H1 (cell line): ENCODE results near the gene LDAH. TPM values are rescaled to one million over a fixed set of nuclear protein-coding genes. Genes with fewer than 3 reads are reported as not detected.

Source experiments
- CTCF ChIA-PET: fragments of 300-600 bp; sonication (Branson Sonifier 250); formaldehyde crosslinking; loops from one replicate; lab custom pipeline; 2021; ENCODE audit not compliant: partially characterized antibody; lab: Charles Lee
- POLR2A ChIA-PET: fragments of 300-600 bp; sonication (Branson Sonifier 250); formaldehyde crosslinking; loops from one replicate; lab custom pipeline; 2021; ENCODE audit warnings: inconsistent platforms; ENCODE audit not compliant: partially characterized antibody; lab: Charles Lee
- DNase-seq, 2 experiments: peaks; one replicate each; pipeline versions ENCODE4 v3.0.0 to v3.0.0-alpha.2; 2010 to 2022; ENCODE audit warnings: low spot score in 2 of 2, low read depth in 1 of 2, mixed read lengths in 1 of 2
- FAIRE-seq: peaks from 2 replicates; lab custom pipeline; 2011; peaks lifted over from hg19 to GRCh38; lab: Jason Lieb, UNC
- H2AFZ ChIP-seq: 2 replicates; pipeline ENCODE4 v1.8.1; 2012; ENCODE audit warnings: low read length, inconsistent platforms
- H2AK5ac ChIP-seq: 2 replicates; pipeline ENCODE4 v1.6.1; 2013; ENCODE audit warnings: low read depth, low read length
- H2BK120ac ChIP-seq: replicated peaks from 2 replicates; pipeline ENCODE3; 2013; ENCODE audit warnings: low read depth, low read length, inconsistent platforms
- H2BK12ac ChIP-seq: 2 replicates; pipeline ENCODE4 v1.6.1; 2013; ENCODE audit warnings: low read depth, low read length
- H2BK15ac ChIP-seq: 2 replicates; pipeline ENCODE4 v1.6.1; 2013; ENCODE audit warnings: low read length
- H2BK20ac ChIP-seq: 2 replicates; pipeline ENCODE4 v1.6.1; 2013; ENCODE audit warnings: low read length
- H2BK5ac ChIP-seq: 2 replicates; pipeline ENCODE4 v1.6.1; 2013; ENCODE audit warnings: low read depth, low read length
- H3K14ac ChIP-seq: 2 replicates; pipeline ENCODE4 v1.6.1; 2013; ENCODE audit warnings: inconsistent platforms; ENCODE audit not compliant: insufficient read length
- H3K18ac ChIP-seq: 2 replicates; pipeline ENCODE4 v1.6.1; 2013; ENCODE audit warnings: low read length; ENCODE audit errors: extremely low read depth
- H3K23ac ChIP-seq: 2 replicates; pipeline ENCODE4 v1.6.1; 2013; ENCODE audit warnings: inconsistent platforms; ENCODE audit not compliant: insufficient read length
- H3K23me2 ChIP-seq: 2 replicates; pipeline ENCODE4 v1.6.1; 2013; ENCODE audit warnings: low read depth, low read length
- H3K27ac ChIP-seq: 2 replicates; pipeline ENCODE4 v1.6.1; 2011; ENCODE audit warnings: low read depth, low read length, inconsistent platforms
- H3K27me3 ChIP-seq, 4 experiments: replicated peaks in 1 of 4; 1 replicate in 1 of 4; 2 replicates in 3 of 4; pipeline versions ENCODE4 v1.6.1 to v1.8.1; 2011 to 2013; ENCODE audit warnings: low read length in 3 of 4, mild to moderate bottlenecking in 3 of 4, inconsistent platforms in 2 of 4, mixed read lengths in 2 of 4, moderate library complexity in 1 of 4; ENCODE audit not compliant: control insufficient read depth in 3 of 4, insufficient read depth in 3 of 4; ENCODE audit errors: extremely low read depth in 1 of 4
- H3K36me3 ChIP-seq, 4 experiments: 2 replicates each; pipeline versions ENCODE4 v1.6.1 to v1.8.1; 2011 to 2013; ENCODE audit warnings: mild to moderate bottlenecking in 4 of 4, low read length in 3 of 4, moderate library complexity in 2 of 4, control low read depth in 1 of 4, inconsistent platforms in 1 of 4; ENCODE audit not compliant: insufficient read depth in 4 of 4, control insufficient read depth in 2 of 4
- H3K4ac ChIP-seq: replicated peaks from 2 replicates; pipeline ENCODE3; 2013; ENCODE audit warnings: low read length, low read depth, mixed read lengths, inconsistent platforms; ENCODE audit not compliant: insufficient read length
- H3K4me1 ChIP-seq, 4 experiments: replicated peaks in 1 of 4; 1 replicate in 1 of 4; 2 replicates in 3 of 4; pipeline versions ENCODE4 v1.6.1 to v1.8.1; 2011 to 2013; ENCODE audit warnings: low read length in 3 of 4, inconsistent platforms in 2 of 4, mixed read lengths in 1 of 4; ENCODE audit not compliant: insufficient read depth in 4 of 4, control insufficient read depth in 3 of 4
- H3K4me2 ChIP-seq, 2 experiments: 2 replicates each; pipeline versions ENCODE4 v1.6.1 to v1.8.1; 2011 to 2013; ENCODE audit warnings: low read depth in 2 of 2, low read length in 2 of 2, control low read depth in 1 of 2, inconsistent platforms in 1 of 2, mild to moderate bottlenecking in 1 of 2; ENCODE audit not compliant: insufficient read depth in 1 of 2
- H3K4me3 ChIP-seq, 4 experiments: fragments of 200-600, 300-600 bp in 1 of 4; sonication (generic), shearing (Covaris generic), sonication (Bioruptor Twin) in 1 of 4; 2 replicates each; pipeline versions ENCODE4 v1.5.1 to v1.8.1; 2011 to 2016; ENCODE audit warnings: low read length in 4 of 4, low read depth in 3 of 4, control low read depth in 2 of 4, inconsistent platforms in 2 of 4, mild to moderate bottlenecking in 2 of 4, mixed read lengths in 1 of 4, moderate library complexity in 1 of 4; ENCODE audit not compliant: insufficient read depth in 2 of 4; ENCODE audit errors: extremely low read depth in 1 of 4
- H3K56ac ChIP-seq: replicated peaks from 2 replicates; pipeline ENCODE3; 2013; ENCODE audit warnings: low read depth, mild to moderate bottlenecking, mixed read lengths, low read length, inconsistent platforms; ENCODE audit not compliant: insufficient read length
- H3K79me1 ChIP-seq: 2 replicates; pipeline ENCODE4 v1.6.1; 2013; ENCODE audit warnings: low read depth, low read length, control low read depth
- H3K79me2 ChIP-seq, 2 experiments: 2 replicates each; pipeline versions ENCODE4 v1.6.1 to v1.8.1; 2012 to 2013; ENCODE audit warnings: low read length in 2 of 2, mild to moderate bottlenecking in 2 of 2, inconsistent platforms in 1 of 2; ENCODE audit not compliant: insufficient read depth in 2 of 2, control insufficient read depth in 1 of 2
- H3K9ac ChIP-seq, 4 experiments: replicated peaks in 1 of 4; 1 replicate in 1 of 4; 2 replicates in 3 of 4; pipeline versions ENCODE4 v1.6.1 to v1.8.1; 2011 to 2013; ENCODE audit warnings: low read depth in 3 of 4, low read length in 3 of 4, control low read depth in 2 of 4, mild to moderate bottlenecking in 2 of 4, moderate library complexity in 2 of 4, inconsistent platforms in 1 of 4; ENCODE audit errors: extremely low read depth in 1 of 4
- H3K9me3 ChIP-seq, 2 experiments: 2 replicates each; pipeline versions ENCODE4 v1.6.1 to v1.8.1; 2012 to 2013; ENCODE audit warnings: mild to moderate bottlenecking in 2 of 2, moderate library complexity in 2 of 2, control low read depth in 1 of 2, inconsistent platforms in 1 of 2, low read depth in 1 of 2, low read length in 1 of 2, mixed read lengths in 1 of 2; ENCODE audit not compliant: insufficient read depth in 2 of 2
- H4K20me1 ChIP-seq, 2 experiments: replicated peaks in 1 of 2; 2 replicates each; pipeline versions ENCODE3 to v1.8.1; 2011 to 2013; ENCODE audit warnings: inconsistent platforms in 2 of 2, low read length in 2 of 2, mild to moderate bottlenecking in 1 of 2; ENCODE audit not compliant: insufficient read depth in 2 of 2, control insufficient read depth in 1 of 2
- H4K5ac ChIP-seq: 2 replicates; pipeline ENCODE4 v1.6.1; 2013; ENCODE audit warnings: low read length, low read depth, mixed read lengths, inconsistent platforms; ENCODE audit not compliant: insufficient read length
- H4K8ac ChIP-seq: 2 replicates; pipeline ENCODE4 v1.8.0; 2013; ENCODE audit warnings: mild to moderate bottlenecking, moderate library complexity, low read length, inconsistent platforms; ENCODE audit not compliant: insufficient read depth; ENCODE audit errors: extremely low read depth
- H4K91ac ChIP-seq: replicated peaks from 2 replicates; pipeline ENCODE3; 2013; ENCODE audit warnings: low read length, mixed read lengths, inconsistent platforms; ENCODE audit not compliant: insufficient read length
- CBX5 ChIP-seq: fragments of 300-800, 300-1000 bp; sonication (generic); IDR thresholded peaks from 2 replicates; pipeline ENCODE4 v1.7.1; 2016; ENCODE audit warnings: antibody characterized with exemption, low read length, low read depth
- CREB1 ChIP-seq: IDR thresholded peaks from 2 replicates; pipeline ENCODE4 v1.6.1; 2012; ENCODE audit warnings: inconsistent platforms
- CTBP2 ChIP-seq: IDR thresholded peaks from 2 replicates; pipeline ENCODE4 v1.7.0; 2011; ENCODE audit warnings: borderline replicate concordance, mild to moderate bottlenecking, moderate library complexity, mixed read lengths, low read length; ENCODE audit not compliant: insufficient read depth, insufficient read length
- EZH2 ChIP-seq: fragments of 200-600 bp; sonication (generic); IDR thresholded peaks from 2 replicates; pipeline ENCODE4 v1.7.1; 2012; ENCODE audit warnings: low read depth, mild to moderate bottlenecking, moderate library complexity, low read length, inconsistent platforms; ENCODE audit not compliant: severe bottlenecking
- JUN ChIP-seq: IDR thresholded peaks from 2 replicates; pipeline ENCODE4 v1.6.1; 2011; ENCODE audit warnings: low read depth, mild to moderate bottlenecking, improper control_type of control experiment, low read length
- KDM4A ChIP-seq: IDR thresholded peaks from one replicate; pipeline ENCODE4 v1.7.1; 2012; ENCODE audit warnings: low read depth, mild to moderate bottlenecking, moderate library complexity, low read length, inconsistent platforms; ENCODE audit not compliant: severe bottlenecking
- MAFK ChIP-seq: IDR thresholded peaks from 2 replicates; pipeline ENCODE4 v1.6.1; 2012; ENCODE audit warnings: low read depth, mild to moderate bottlenecking, improper control_type of control experiment, low read length
- NANOG ChIP-seq: IDR thresholded peaks from 2 replicates; pipeline ENCODE4 v1.6.1; 2011; ENCODE audit warnings: low read length, low read depth, mild to moderate bottlenecking, inconsistent platforms; ENCODE audit not compliant: insufficient read depth, poor library complexity, severe bottlenecking
- POLR2AphosphoS5 ChIP-seq: IDR thresholded peaks from 2 replicates; pipeline ENCODE4 v1.6.1; 2011; ENCODE audit warnings: low read depth, low read length
- POU5F1 ChIP-seq: IDR thresholded peaks from 2 replicates; pipeline ENCODE4 v1.6.1; 2011; ENCODE audit warnings: low read depth, mild to moderate bottlenecking, low read length, moderate library complexity
- RBBP5 ChIP-seq: IDR thresholded peaks from 2 replicates; pipeline ENCODE4 v1.7.1; 2012; ENCODE audit warnings: low read depth, mild to moderate bottlenecking, inconsistent platforms, low read length, moderate library complexity, borderline replicate concordance
- WGBS, 2 experiments: shearing (Covaris generic) in 1 of 2; methylation state at CpG; one replicate each; pipeline versions ENCODE4 v1.1.6 to v1.1.7; 2013 to 2015; ENCODE audit warnings: low lambda C conversion rate in 2 of 2, mixed read lengths in 2 of 2, inconsistent platforms in 1 of 2, low coverage in 1 of 2, missing lambda C conversion rate in 1 of 2; ENCODE audit not compliant: insufficient replicate concordance in 2 of 2, insufficient coverage in 1 of 2, insufficient read length in 1 of 2; ENCODE audit errors: extremely low coverage in 1 of 2, missing lambda C conversion rate in 1 of 2; 5-methylcytosine and 5-hydroxymethylcytosine counted together
- polyA plus RNA-seq, 7 experiments: library from polyadenylated mRNA; depleted of rRNA in 3 of 7; stranded (reverse) in 5 of 7; unstranded in 2 of 7; fragments of >200 nt in 5 of 7; fragments of 200-250 nt in 2 of 7; gene quantifications; 1 replicate in 5 of 7; 2 replicates in 1 of 7; 4 replicates in 1 of 7; pipeline versions ENCODE4 v1.2.1 to v1.2.3, GENCODE V29; 2011 to 2013; ENCODE audit warnings: missing spikeins in 2 of 7, mixed read lengths in 2 of 7
- total RNA-seq: library from RNA; stranded (reverse); fragmentation: NEBNext Ultra II Directional; extraction: Animal tissue kit (Norgen Biotek cat#: 25700); gene quantifications from 2 replicates; pipeline ENCODE4 v1.2.1, GENCODE V29; 2021

LDAH gene
- total and polyA plus RNA-seq, 2 of the 8 experiments (the other 6 are each of a cell fraction or from before 2014, with no cell fraction given) = 10.9 to 26.3 TPM

DNA sequence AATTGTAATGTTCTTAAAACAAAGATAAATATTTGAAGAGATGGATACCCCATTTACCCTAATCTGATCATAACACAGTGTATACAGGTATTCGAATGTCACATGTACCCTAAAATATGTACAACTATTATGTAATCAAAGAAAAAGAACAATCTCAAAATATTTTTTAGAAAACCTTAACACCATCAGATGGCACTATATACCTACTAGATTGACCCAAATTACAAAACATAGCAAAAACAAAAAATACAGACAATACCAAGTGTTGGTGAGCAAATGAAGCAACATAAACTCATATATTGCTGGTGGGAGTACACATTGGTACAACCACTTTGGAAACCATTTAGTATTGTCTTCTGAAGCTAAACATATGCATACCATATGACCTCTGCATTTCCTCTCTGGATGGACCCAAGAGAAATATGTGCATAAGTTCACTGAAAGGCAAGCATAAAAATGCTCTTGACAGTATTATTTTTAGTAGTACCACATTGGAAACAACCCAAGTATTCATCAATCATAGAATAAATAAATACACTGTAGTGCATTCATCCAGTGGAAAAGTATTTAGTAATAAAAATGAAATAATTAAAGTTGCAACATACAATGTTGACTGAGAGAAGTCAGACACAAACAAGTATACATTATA lies 100.2 kb downstream of the LDAH start:
- no peak overlapping the region for H3K9ac ChIP-seq
- no peak overlapping the region for H2BK20ac ChIP-seq
- ChIA-PET CTCF (no interaction called here), POLR2A (no interaction called here)
- WGBS, 2 experiments = 89% methylated on average over 1 of the region's 1 CpG; no CpG with 5 or more reads in 1 of the 2 experiments
- no peak overlapping the region for H4K5ac ChIP-seq
- H2AFZ ChIP-seq = no peak overlapping the region
- H2BK120ac ChIP-seq = no peak overlapping the region
- H3K56ac ChIP-seq = no peak overlapping the region
- H3K23me2 ChIP-seq = no peaks in the 10 kb centered on the region
- H4K91ac ChIP-seq = no peak overlapping the region
- no peak overlapping the region for H3K4me3 ChIP-seq
- no peaks in the 10 kb centered on the region for H3K27me3 ChIP-seq
- peaks cover 0 to 3% of the 10 kb centered on the region in 2 experiments for H4K20me1 ChIP-seq
- FAIRE-seq (no peak), DNase-seq (no peak)
- no peak overlapping the region for H4K8ac ChIP-seq
- H2BK12ac ChIP-seq = no peak overlapping the region
- H3K4me2 ChIP-seq = no peak overlapping the region
- no peak overlapping the region for H3K14ac ChIP-seq
- H3K4me1 ChIP-seq = no peaks in the 10 kb centered on the region
- H3K18ac ChIP-seq = no peak overlapping the region
- H3K23ac ChIP-seq = no peak overlapping the region
- H2BK5ac ChIP-seq = no peak overlapping the region
- no peak overlapping the region for H3K27ac ChIP-seq
- TF ChIP-seq EZH2 = no peak
- no peak for TF ChIP-seq KDM4A
- no peak for TF ChIP-seq POU5F1
- no peak for TF ChIP-seq CREB1
- no peak for TF ChIP-seq MAFK
- no peak for TF ChIP-seq CTBP2
- TF ChIP-seq POLR2AphosphoS5 = no peak
- no peak for TF ChIP-seq NANOG
- TF ChIP-seq RBBP5 = no peak
- no peak for TF ChIP-seq CBX5
- no peak for TF ChIP-seq JUN
- no peaks in the 10 kb centered on the region for H3K79me2 ChIP-seq
- H3K4ac ChIP-seq = no peak overlapping the region
- no peak overlapping the region for H2AK5ac ChIP-seq
- H3K9me3 ChIP-seq = no peaks in the 10 kb centered on the region
- H3K79me1 ChIP-seq = no peaks in the 10 kb centered on the region
- no peak overlapping the region for H2BK15ac ChIP-seq
- no peaks in the 10 kb centered on the region for H3K36me3 ChIP-seq
